ENCODE data around the gene PRKAR2B. TPM values are rescaled to one million over a fixed set of nuclear protein-coding genes. Genes with fewer than 3 reads are reported as not detected.

The PRKAR2B gene
- polyA plus RNA-seq, 1 of the 3 experiments (the other 2 are of a cell fraction): 17.3 TPM

DNA sequence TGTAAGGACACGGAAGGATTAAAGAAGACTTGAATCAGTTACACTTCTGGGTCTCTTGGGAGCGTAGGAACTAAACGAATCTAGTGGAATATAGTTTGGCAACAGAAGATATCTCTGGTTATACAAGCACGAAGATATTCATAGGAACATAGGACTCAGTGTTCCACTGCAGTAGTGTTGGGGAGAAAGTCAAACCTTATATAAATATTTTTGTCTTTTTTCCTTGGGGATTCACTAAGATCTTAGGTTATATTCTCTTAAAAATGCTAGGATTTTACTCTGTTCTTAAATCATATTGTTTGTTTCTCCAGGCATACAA lies 21.4 kb downstream of the PRKAR2B start:
- no peaks in the 10 kb centered on the region for H3K9me2 ChIP-seq
- CTCF ChIA-PET: interaction anchor here (1.6 kb wide), 1 partner anchor 16 kb away, joined by 4 read pairs; no protein-coding TSS in a partner anchor
- WGBS (ENCODE audit: low lambda C conversion rate): 96% methylated on average over 4 of the region's 4 CpGs
- no peak overlapping the region for H3K9ac ChIP-seq
- H3K79me2 ChIP-seq (ENCODE audit: insufficient read depth): no peaks in the 10 kb centered on the region
- TF ChIP-seq TAF1 (IDR thresholded peaks at IDR 0.05; ENCODE audit: borderline replicate concordance, low read depth, low read length) (no peak), EZH2phosphoT487 (IDR thresholded peaks at IDR 0.05; ENCODE audit: borderline replicate concordance, low read depth) (no peak), RAD21 (IDR thresholded peaks at IDR 0.05; ENCODE audit: low read length) (no peak), FOSL2 (IDR thresholded peaks at IDR 0.05; ENCODE audit: borderline replicate concordance, low read depth) (no peak), MXI1 (IDR thresholded peaks at IDR 0.05; ENCODE audit: low read depth, low read length) (no peak), FOXJ3 (CRISPR knock-in tag; IDR thresholded peaks at IDR 0.05) (no peak), NRF1 (IDR thresholded peaks at IDR 0.05; ENCODE audit: low read depth, low read length) (no peak), RCOR1 (IDR thresholded peaks at IDR 0.05; ENCODE audit: low read length) (no peak), RXRA (IDR thresholded peaks at IDR 0.05; ENCODE audit: borderline replicate concordance, low read depth) (no peak), CHD2 (IDR thresholded peaks at IDR 0.05; ENCODE audit: low read length, partially characterized antibody) (no peak), GABPA (IDR thresholded peaks at IDR 0.05; ENCODE audit: low read depth) (no peak), JUND (IDR thresholded peaks at IDR 0.05) (no peak), GATA2 (CRISPR knock-in tag; IDR thresholded peaks at IDR 0.05) (no peak)
- TF ChIP-seq, protein P1, sequence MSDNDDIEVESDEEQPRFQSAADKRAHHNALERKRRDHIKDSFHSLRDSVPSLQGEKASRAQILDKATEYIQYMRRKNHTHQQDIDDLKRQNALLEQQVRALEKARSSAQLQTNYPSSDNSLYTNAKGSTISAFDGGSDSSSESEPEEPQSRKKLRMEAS (IDR thresholded peaks at IDR 0.05; ENCODE audit: low read depth): no peak
- TF ChIP-seq, protein P2, sequence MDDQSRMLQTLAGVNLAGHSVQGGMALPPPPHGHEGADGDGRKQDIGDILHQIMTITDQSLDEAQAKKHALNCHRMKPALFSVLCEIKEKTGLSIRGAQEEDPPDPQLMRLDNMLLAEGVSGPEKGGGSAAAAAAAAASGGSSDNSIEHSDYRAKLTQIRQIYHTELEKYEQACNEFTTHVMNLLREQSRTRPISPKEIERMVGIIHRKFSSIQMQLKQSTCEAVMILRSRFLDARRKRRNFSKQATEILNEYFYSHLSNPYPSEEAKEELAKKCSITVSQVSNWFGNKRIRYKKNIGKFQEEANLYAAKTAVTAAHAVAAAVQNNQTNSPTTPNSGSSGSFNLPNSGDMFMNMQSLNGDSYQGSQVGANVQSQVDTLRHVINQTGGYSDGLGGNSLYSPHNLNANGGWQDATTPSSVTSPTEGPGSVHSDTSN (IDR thresholded peaks at IDR 0.05): no peak
- TF ChIP-seq, protein P3, sequence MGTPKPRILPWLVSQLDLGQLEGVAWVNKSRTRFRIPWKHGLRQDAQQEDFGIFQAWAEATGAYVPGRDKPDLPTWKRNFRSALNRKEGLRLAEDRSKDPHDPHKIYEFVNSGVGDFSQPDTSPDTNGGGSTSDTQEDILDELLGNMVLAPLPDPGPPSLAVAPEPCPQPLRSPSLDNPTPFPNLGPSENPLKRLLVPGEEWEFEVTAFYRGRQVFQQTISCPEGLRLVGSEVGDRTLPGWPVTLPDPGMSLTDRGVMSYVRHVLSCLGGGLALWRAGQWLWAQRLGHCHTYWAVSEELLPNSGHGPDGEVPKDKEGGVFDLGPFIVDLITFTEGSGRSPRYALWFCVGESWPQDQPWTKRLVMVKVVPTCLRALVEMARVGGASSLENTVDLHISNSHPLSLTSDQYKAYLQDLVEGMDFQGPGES (IDR thresholded peaks at IDR 0.05; ENCODE audit: low read depth, low read length): no peak
- no peak overlapping the region for H2AFZ ChIP-seq (ENCODE audit: low read depth)
- no peaks in the 10 kb centered on the region for H3K9me3 ChIP-seq
- no peak overlapping the region for H3K4me2 ChIP-seq
- no peaks in the 10 kb centered on the region for H4K20me1 ChIP-seq (ENCODE audit: insufficient read depth)
- no peaks in the 10 kb centered on the region for H3F3A ChIP-seq (replicated peaks; ENCODE audit: insufficient read depth)
- H3K36me3 ChIP-seq (replicated peaks in 1 of 2; ENCODE audit: control insufficient read depth in 1 of 2, insufficient read depth in 2 of 2, low read length in 1 of 2): peaks cover 0 to 4% of the 10 kb centered on the region in 2 experiments
- POLR2A ChIA-PET: no interaction called here
- no peak overlapping the region for H3K27ac ChIP-seq (ENCODE audit: low read depth in 2 of 2, low read length in 1 of 2)
- DNase-seq: no peak
- no peak overlapping the region for H3K4me3 ChIP-seq (ENCODE audit: low read depth in 2 of 2, low read length in 1 of 2)
- H3K27me3 ChIP-seq (ENCODE audit: insufficient read depth): no peaks in the 10 kb centered on the region
- peaks cover 3 to 9% of the 10 kb centered on the region in 2 experiments; a peak in 2 of 4 replicates for H3K4me1 ChIP-seq (ENCODE audit: control insufficient read depth in 1 of 2, insufficient read depth in 2 of 2, low read depth in 1 of 2, low read length in 1 of 2)

DNA sequence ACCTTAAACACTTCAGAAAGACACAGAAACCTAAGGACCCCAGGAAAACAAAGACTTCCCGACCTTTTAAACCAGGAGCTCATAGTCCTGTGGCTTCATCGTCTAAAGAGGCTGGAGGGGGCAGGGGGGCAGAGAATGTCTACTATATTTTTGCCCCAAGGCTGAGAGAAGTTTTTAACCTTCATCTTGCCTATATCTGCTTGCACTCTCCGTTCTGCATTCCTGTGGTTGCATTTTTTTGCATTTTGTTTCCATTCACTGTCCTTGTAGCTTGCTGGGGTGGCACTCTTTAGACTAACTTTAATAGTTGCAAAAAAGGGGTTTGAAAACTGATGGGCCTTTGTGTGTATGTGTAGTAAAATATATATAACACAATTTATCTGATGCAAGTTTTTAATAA lies 23.7 kb downstream of the PRKAR2B start:
- whole genome bisulfite sequencing (ENCODE audit: low lambda C conversion rate): 66% methylated on average over 3 of the region's 3 CpGs
- Histone ChIP-seq H4K20me1 (ENCODE audit: insufficient read depth) (no peaks in the 10 kb centered on the region), H3K9me3 (no peaks in the 10 kb centered on the region), H3K4me2 (peak overlapping the region; percentile 45), H2AFZ (ENCODE audit: low read depth) (0 out of 2 replicates have a peak overlapping the region, but pooled peaks have one; percentile 12), H3K79me2 (ENCODE audit: insufficient read depth) (no peaks in the 10 kb centered on the region), H3K36me3 (replicated peaks in 1 of 2; ENCODE audit: control insufficient read depth in 1 of 2, insufficient read depth in 2 of 2, low read length in 1 of 2) (no peaks in the 10 kb centered on the region), H3K4me3 (ENCODE audit: low read depth in 2 of 2, low read length in 1 of 2) (no peak overlapping the region), H3K4me1 (ENCODE audit: control insufficient read depth in 1 of 2, insufficient read depth in 2 of 2, low read depth in 1 of 2, low read length in 1 of 2) (peaks cover 9 to 17% of the 10 kb centered on the region in 2 experiments; a peak in 2 of 4 replicates), H3K9me2 (no peaks in the 10 kb centered on the region), H3F3A (replicated peaks; ENCODE audit: insufficient read depth) (no peaks in the 10 kb centered on the region), H3K9ac (no peak overlapping the region), H3K27ac (ENCODE audit: low read depth in 2 of 2, low read length in 1 of 2) (peak overlapping the region; percentile 2 to 20; a peak in 1 of 4 replicates), H3K27me3 (ENCODE audit: insufficient read depth) (no peaks in the 10 kb centered on the region)
- CTCF ChIA-PET: interaction anchor here (0.8 to 1.4 kb wide), 3 partner anchors 20 to 811 kb away, joined by 3 read pairs; no protein-coding TSS in a partner anchor
- DNase-seq: no peak
- POLR2A ChIA-PET: no interaction called here
- TF ChIP-seq, protein P1 (IDR thresholded peaks at IDR 0.05; ENCODE audit: low read depth): no peak
- TF ChIP-seq, protein P4, sequence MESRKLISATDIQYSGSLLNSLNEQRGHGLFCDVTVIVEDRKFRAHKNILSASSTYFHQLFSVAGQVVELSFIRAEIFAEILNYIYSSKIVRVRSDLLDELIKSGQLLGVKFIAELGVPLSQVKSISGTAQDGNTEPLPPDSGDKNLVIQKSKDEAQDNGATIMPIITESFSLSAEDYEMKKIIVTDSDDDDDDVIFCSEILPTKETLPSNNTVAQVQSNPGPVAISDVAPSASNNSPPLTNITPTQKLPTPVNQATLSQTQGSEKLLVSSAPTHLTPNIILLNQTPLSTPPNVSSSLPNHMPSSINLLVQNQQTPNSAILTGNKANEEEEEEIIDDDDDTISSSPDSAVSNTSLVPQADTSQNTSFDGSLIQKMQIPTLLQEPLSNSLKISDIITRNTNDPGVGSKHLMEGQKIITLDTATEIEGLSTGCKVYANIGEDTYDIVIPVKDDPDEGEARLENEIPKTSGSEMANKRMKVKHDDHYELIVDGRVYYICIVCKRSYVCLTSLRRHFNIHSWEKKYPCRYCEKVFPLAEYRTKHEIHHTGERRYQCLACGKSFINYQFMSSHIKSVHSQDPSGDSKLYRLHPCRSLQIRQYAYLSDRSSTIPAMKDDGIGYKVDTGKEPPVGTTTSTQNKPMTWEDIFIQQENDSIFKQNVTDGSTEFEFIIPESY (IDR thresholded peaks at IDR 0.05; ENCODE audit: borderline replicate concordance, low read depth): no peak
- TF ChIP-seq, protein P5, sequence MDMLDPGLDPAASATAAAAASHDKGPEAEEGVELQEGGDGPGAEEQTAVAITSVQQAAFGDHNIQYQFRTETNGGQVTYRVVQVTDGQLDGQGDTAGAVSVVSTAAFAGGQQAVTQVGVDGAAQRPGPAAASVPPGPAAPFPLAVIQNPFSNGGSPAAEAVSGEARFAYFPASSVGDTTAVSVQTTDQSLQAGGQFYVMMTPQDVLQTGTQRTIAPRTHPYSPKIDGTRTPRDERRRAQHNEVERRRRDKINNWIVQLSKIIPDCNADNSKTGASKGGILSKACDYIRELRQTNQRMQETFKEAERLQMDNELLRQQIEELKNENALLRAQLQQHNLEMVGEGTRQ (IDR thresholded peaks at IDR 0.05; ENCODE audit: borderline replicate concordance, low read depth, low read length): no peak
- TF ChIP-seq RCOR1 (IDR thresholded peaks at IDR 0.05; ENCODE audit: low read length) (no peak), MXI1 (IDR thresholded peaks at IDR 0.05; ENCODE audit: low read depth, low read length) (no peak), NRF1 (IDR thresholded peaks at IDR 0.05; ENCODE audit: low read depth, low read length) (no peak), POLR2AphosphoS5 (IDR thresholded peaks at IDR 0.05; ENCODE audit: low read depth, low read length) (no peak), JUND (IDR thresholded peaks at IDR 0.05) (no peak), RXRA (IDR thresholded peaks at IDR 0.05; ENCODE audit: borderline replicate concordance, low read depth) (no peak), ELF1 (IDR thresholded peaks at IDR 0.05) (no peak), EP300 (IDR thresholded peaks at IDR 0.05; ENCODE audit: borderline replicate concordance in 1 of 2, low read depth in 1 of 2, low read length in 1 of 2) (no peak)
- TF ChIP-seq, protein P2 (IDR thresholded peaks at IDR 0.05): 0 out of 2 replicates have a peak, but pooled peaks have one; percentile 14

Data from SK-N-SH (cell line).